Endothelial cell of umbilical vein (primary cell): ENCODE measurements around the gene CMTM8. TPM values are rescaled to one million over a fixed set of nuclear protein-coding genes. Genes with fewer than 3 reads are reported as not detected.

Experiments used
- BruUV-seq: library from RNA; stranded (reverse); fragments of 400-500 nt; replicated peaks from 2 replicates; lab custom pipeline; 2021; lab: Mats Ljungman, UMichigan
- CTCF ChIA-PET: fragments of 300-600, 350-600 bp; sonication (Branson Sonifier 250); formaldehyde crosslinking; loops from one replicate; lab custom pipeline; 2021; ENCODE audit warnings: antibody characterized with exemption, inconsistent platforms; lab: Charles Lee
- POLR2A ChIA-PET: fragments of 300-600, 350-600 bp; sonication (Branson Sonifier 250); formaldehyde crosslinking; loops from one replicate; lab custom pipeline; 2021; ENCODE audit warnings: antibody characterized with exemption, inconsistent platforms; lab: Charles Lee
- DNase-seq: peaks from one replicate; pipeline ENCODE4 v3.0.0-alpha.2; 2011; ENCODE audit warnings: low read depth, low spot score
- FAIRE-seq: peaks from 2 replicates; lab custom pipeline; 2011; peaks lifted over from hg19 to GRCh38; lab: Jason Lieb, UNC
- H2AFZ ChIP-seq: 2 replicates; pipeline ENCODE4 v1.6.0; 2012; ENCODE audit warnings: low read depth, low read length, control low read depth, inconsistent platforms
- H3K27ac ChIP-seq: 2 replicates; pipeline ENCODE4 v1.5.1; 2011; ENCODE audit warnings: low read depth, mild to moderate bottlenecking, control low read depth, low read length, moderate library complexity; ENCODE audit not compliant: insufficient read depth
- H3K27me3 ChIP-seq, 2 experiments: 2 replicates each; pipeline versions ENCODE4 v1.6.0 to v1.6.1; 2011; ENCODE audit warnings: low read length in 2 of 2, mixed read lengths in 1 of 2; ENCODE audit not compliant: control insufficient read depth in 2 of 2, insufficient read depth in 2 of 2
- H3K36me3 ChIP-seq, 2 experiments: 2 replicates in 1 of 2; 3 replicates in 1 of 2; pipeline ENCODE4 v1.5.1; 2011; ENCODE audit warnings: low read length in 2 of 2, mild to moderate bottlenecking in 1 of 2, moderate library complexity in 1 of 2; ENCODE audit not compliant: control insufficient read depth in 2 of 2, insufficient read depth in 2 of 2; ENCODE audit errors: extremely low read depth in 1 of 2
- H3K4me1 ChIP-seq: 3 replicates; pipeline ENCODE4 v1.5.1; 2011; ENCODE audit warnings: mild to moderate bottlenecking, low read length; ENCODE audit not compliant: control insufficient read depth, insufficient read depth; ENCODE audit errors: extremely low read depth
- H3K4me2 ChIP-seq: 2 replicates; pipeline ENCODE4 v1.6.1; 2011; ENCODE audit warnings: low read length, control low read depth, mixed read lengths; ENCODE audit not compliant: insufficient read depth
- H3K4me3 ChIP-seq, 3 experiments: fragments of 200-600 bp in 1 of 3; sonication (generic), shearing (Covaris generic) in 1 of 3; replicated peaks in 1 of 3; 2 replicates each; pipeline ENCODE4 v1.5.1; 2011 to 2016; ENCODE audit warnings: control low read depth in 3 of 3, low read length in 3 of 3, mild to moderate bottlenecking in 2 of 3, inconsistent platforms in 1 of 3, low read depth in 1 of 3, moderate library complexity in 1 of 3; ENCODE audit not compliant: insufficient read depth in 1 of 3
- H3K79me2 ChIP-seq: 2 replicates; pipeline ENCODE4 v1.6.0; 2012; ENCODE audit warnings: low read length, inconsistent platforms; ENCODE audit not compliant: control insufficient read depth, insufficient read depth
- H3K9ac ChIP-seq: replicated peaks from 2 replicates; pipeline ENCODE3; 2011; ENCODE audit warnings: low read length, control low read depth; ENCODE audit not compliant: insufficient read depth; ENCODE audit errors: extremely low read depth
- H3K9me1 ChIP-seq: replicated peaks from 3 replicates; pipeline ENCODE4 v1.6.0; 2011; ENCODE audit warnings: mild to moderate bottlenecking, low read length; ENCODE audit not compliant: control insufficient read depth, insufficient read depth; ENCODE audit errors: extremely low read depth
- H3K9me3 ChIP-seq: replicated peaks from 2 replicates; pipeline ENCODE4 v1.5.1; 2012; ENCODE audit warnings: low read length, inconsistent platforms; ENCODE audit not compliant: control insufficient read depth, insufficient read depth
- H4K20me1 ChIP-seq: replicated peaks from 2 replicates; pipeline ENCODE3; 2011; ENCODE audit warnings: mild to moderate bottlenecking, low read length; ENCODE audit not compliant: control insufficient read depth, insufficient read depth; ENCODE audit errors: extremely low read depth
- EZH2 ChIP-seq: IDR thresholded peaks from 2 replicates; pipeline ENCODE4 v1.6.1; 2012; ENCODE audit warnings: borderline replicate concordance, low read depth, mild to moderate bottlenecking, moderate library complexity, low read length, inconsistent platforms; ENCODE audit not compliant: severe bottlenecking
- FOS ChIP-seq: IDR thresholded peaks from 2 replicates; pipeline ENCODE4 v1.6.1; 2011; ENCODE audit warnings: mild to moderate bottlenecking, low read length, moderate library complexity, borderline replicate concordance; ENCODE audit not compliant: insufficient read depth
- GATA2 ChIP-seq: IDR thresholded peaks from 2 replicates; pipeline ENCODE4 v1.7.0; 2011; ENCODE audit warnings: low read depth, mild to moderate bottlenecking, moderate library complexity, mixed read lengths, low read length; ENCODE audit not compliant: insufficient read length, insufficient read depth
- JUN ChIP-seq: IDR thresholded peaks from 2 replicates; pipeline ENCODE4 v1.6.1; 2011; ENCODE audit warnings: borderline replicate concordance, low read depth; ENCODE audit not compliant: insufficient read length, insufficient read depth
- MYC ChIP-seq: IDR thresholded peaks from one replicate; pipeline ENCODE4 v1.6.1; 2011; ENCODE audit warnings: mild to moderate bottlenecking, low read depth, low read length
- POLR2A ChIP-seq: IDR thresholded peaks from 2 replicates; pipeline ENCODE4 v1.6.1; 2012; ENCODE audit warnings: low read depth, mild to moderate bottlenecking, control low read depth, low read length
- POLR2AphosphoS5 ChIP-seq: IDR thresholded peaks from 2 replicates; pipeline ENCODE4 v1.6.1; 2012; ENCODE audit warnings: low read depth, mild to moderate bottlenecking, control low read depth, low read length, moderate library complexity; ENCODE audit not compliant: insufficient read depth
- dilution Hi-C: fragments of 300-500 bp; cut with MboI; formaldehyde crosslinking; loops from one replicate; pipeline ENCODE4 v1.15.0; 2019; ENCODE audit warnings: low sequenced_read_pairs; ENCODE audit not compliant: extremely low pct_ligation_motif_present
- intact Hi-C: fragments of 100-400 bp; cut with micrococcal nuclease; formaldehyde crosslinking; loops from one replicate; pipeline ENCODE4 v1.10.0; 2022
- polyA plus RNA-seq, 4 experiments: library from polyadenylated mRNA; depleted of rRNA in 3 of 4; stranded (reverse) in 3 of 4; unstranded in 1 of 4; fragments of >200 nt; gene quantifications; 2 replicates each; pipeline versions ENCODE4 v1.2.1 to v1.2.3, GENCODE V29; 2011 to 2012; ENCODE audit warnings: missing spikeins in 1 of 4
- total RNA-seq: library from RNA; stranded (reverse); gene quantifications from 2 replicates; pipeline ENCODE4 v1.2.3, GENCODE V29; 2021
- TF ChIP-seq, protein P1 (sequence below), 2 donors: IDR thresholded peaks; 1 replicate in 1 of 2; 2 replicates in 1 of 2; pipeline ENCODE4 v1.5.1; 2011; ENCODE audit warnings: low read length in 2 of 2, mild to moderate bottlenecking in 2 of 2, moderate library complexity in 2 of 2, control low read depth in 1 of 2, inconsistent platforms in 1 of 2, low read depth in 1 of 2; ENCODE audit not compliant: insufficient read depth in 1 of 2; ENCODE audit errors: extremely low read depth in 1 of 2
- TF ChIP-seq, protein P2 (sequence below): IDR thresholded peaks from 2 replicates; pipeline ENCODE4 v1.6.1; 2011; ENCODE audit not compliant: insufficient read depth, insufficient read length

Gene CMTM8
- total and polyA plus RNA-seq, 2 donors (not counting 3 experiments of a cell fraction or from before 2014, with no cell fraction given) = 7.3 to 11.9 TPM

DNA sequence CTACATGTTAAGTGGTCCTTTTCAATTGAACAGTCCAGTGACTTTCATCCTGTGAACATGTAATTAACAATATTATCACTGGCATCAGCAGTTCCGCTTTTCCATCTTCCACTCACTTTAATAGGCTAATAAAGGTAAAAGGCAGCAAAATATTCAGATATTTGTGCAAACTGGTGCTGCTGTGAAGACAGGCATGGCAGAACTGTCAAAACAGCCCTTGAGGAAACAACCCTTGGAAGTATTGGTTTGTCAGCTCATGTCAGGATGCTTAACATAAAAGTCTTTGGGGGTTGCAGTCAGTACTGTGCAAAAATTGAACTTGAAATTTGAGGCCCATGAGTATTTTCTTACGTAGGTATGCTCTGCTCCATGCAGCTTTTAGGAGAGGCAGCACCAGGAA, 81.1 kb downstream of the CMTM8 start:
- no peaks in the 10 kb centered on the region for H3K27me3 ChIP-seq
- H3K27ac ChIP-seq = no peak overlapping the region
- no peak overlapping the region for H3K4me2 ChIP-seq
- H3K4me3 ChIP-seq = no peak overlapping the region
- no peak overlapping the region for H3K9ac ChIP-seq
- H3K4me1 ChIP-seq = no peaks in the 10 kb centered on the region
- no peaks in the 10 kb centered on the region for H3K9me1 ChIP-seq
- TF ChIP-seq, protein P1, sequence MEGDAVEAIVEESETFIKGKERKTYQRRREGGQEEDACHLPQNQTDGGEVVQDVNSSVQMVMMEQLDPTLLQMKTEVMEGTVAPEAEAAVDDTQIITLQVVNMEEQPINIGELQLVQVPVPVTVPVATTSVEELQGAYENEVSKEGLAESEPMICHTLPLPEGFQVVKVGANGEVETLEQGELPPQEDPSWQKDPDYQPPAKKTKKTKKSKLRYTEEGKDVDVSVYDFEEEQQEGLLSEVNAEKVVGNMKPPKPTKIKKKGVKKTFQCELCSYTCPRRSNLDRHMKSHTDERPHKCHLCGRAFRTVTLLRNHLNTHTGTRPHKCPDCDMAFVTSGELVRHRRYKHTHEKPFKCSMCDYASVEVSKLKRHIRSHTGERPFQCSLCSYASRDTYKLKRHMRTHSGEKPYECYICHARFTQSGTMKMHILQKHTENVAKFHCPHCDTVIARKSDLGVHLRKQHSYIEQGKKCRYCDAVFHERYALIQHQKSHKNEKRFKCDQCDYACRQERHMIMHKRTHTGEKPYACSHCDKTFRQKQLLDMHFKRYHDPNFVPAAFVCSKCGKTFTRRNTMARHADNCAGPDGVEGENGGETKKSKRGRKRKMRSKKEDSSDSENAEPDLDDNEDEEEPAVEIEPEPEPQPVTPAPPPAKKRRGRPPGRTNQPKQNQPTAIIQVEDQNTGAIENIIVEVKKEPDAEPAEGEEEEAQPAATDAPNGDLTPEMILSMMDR (IDR thresholded peaks at IDR 0.05; ENCODE audit: extremely low read depth in 1 of 2, insufficient read depth in 1 of 2, low read depth in 1 of 2, low read length in 2 of 2) = no peak
- no peak for TF ChIP-seq POLR2A
- TF ChIP-seq MYC = no peak
- no peak for TF ChIP-seq FOS
- TF ChIP-seq, protein P2, sequence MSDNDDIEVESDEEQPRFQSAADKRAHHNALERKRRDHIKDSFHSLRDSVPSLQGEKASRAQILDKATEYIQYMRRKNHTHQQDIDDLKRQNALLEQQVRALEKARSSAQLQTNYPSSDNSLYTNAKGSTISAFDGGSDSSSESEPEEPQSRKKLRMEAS = no peak
- TF ChIP-seq POLR2AphosphoS5 = no peak
- TF ChIP-seq JUN = no peak
- TF ChIP-seq EZH2 = no peak
- no peak for TF ChIP-seq GATA2
- no peaks in the 10 kb centered on the region for H4K20me1 ChIP-seq
- FAIRE-seq (no peak), DNase-seq (no peak)
- ChIA-PET CTCF (interaction anchor here (1.0 to 1.1 kb wide), 2 partner anchors 23 to 80 kb away, joined by 3 read pairs; no protein-coding TSS in a partner anchor), POLR2A (no interaction called here)
- H2AFZ ChIP-seq = no peak overlapping the region
- intact Hi-C loops (no loop called here), dilution Hi-C loops (no loop called here)
- no TSS peak for BruUV-seq
- H3K9me3 ChIP-seq = no peaks in the 10 kb centered on the region
- H3K36me3 ChIP-seq = no peaks in the 10 kb centered on the region
- no peaks in the 10 kb centered on the region for H3K79me2 ChIP-seq
